ENCODE measurements around the gene UEVLD. TPM values are rescaled to one million over a fixed set of nuclear protein-coding genes. Genes with fewer than 3 reads are reported as not detected.

The UEVLD gene
- total RNA-seq: 15.4 and 21.2 TPM in 2 replicates

GRCh38 chr11:18588297-18589252 is at the start of gene UEVLD:
UEVLD (minus strand) TSS chr11:18588734; CDS start chr11:18588654, 80 bp downstream.

DNA sequence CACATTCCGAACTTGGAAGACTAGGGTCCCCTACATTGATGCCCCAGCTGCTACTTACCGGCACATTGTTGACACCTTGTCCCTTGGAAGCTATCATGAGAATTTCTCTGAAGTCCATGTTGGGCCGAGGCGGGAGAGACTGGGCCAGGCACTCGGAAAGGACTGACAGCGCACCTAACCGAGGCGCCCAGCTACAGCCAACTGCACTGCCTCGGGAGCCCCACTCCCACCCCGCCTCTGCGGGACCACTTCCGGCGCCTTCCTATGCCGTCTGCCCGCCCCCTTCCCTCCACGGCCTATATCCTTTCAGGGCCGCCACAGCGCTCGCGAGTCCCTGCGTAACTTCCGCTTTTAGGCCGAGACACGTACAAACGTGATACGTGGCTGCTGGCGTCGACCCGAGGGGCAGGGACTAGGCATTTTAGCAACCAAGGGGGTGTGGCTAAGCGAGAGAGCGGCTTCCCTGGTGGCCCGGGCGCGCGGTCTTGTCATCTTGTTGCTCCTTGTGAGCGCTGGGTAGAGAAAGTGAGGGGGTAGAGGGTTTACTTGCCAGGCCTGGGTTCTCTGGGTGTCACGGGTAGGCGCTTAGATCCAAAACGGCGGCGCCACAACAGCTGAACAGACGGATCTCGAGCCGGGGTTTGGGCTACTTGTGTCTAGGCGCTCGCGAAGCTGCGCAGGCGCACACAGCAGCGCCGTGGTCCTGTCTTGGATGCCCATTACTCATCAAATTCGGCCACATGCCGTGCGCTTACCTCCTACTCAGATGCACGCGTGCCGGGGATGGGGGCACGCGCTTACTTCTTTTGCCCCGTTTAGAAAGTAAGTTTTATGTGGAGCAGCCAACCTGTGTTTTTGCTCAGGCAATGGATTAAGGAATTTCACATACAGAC is 45.9 kb upstream of the UEVLD start, which contains the start of gene SPTY2D1:
TSS of gene SPTY2D1 (minus strand) at position 203 of the 893 bp plus-strand sequence. CDS start at position 118, 85 bp downstream.

DNA sequence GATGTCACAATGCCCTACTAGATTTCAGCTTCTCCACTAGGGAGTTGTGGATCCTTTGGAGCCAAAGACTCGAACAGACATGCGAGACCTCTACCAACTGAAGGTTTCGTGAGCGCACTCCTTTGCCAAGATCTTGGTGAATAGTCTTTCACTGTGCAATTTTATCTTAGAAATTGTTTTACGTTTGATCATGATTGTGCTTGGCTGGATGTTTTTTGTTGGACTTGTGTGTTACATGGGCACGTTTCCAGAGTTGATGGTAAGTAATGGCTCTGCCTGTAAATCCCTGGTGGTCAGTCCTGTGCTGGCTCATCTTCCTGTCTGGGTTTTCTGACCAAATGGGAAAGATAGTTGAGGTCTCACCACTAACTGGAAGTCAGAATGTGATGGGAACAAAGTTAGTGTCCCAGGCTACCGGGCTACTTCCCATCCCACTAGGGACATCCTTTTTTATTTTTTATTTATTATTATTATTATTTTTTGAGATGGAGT is 11.3 kb upstream of the UEVLD start, which contains the start of gene MISFA:
TSS of gene MISFA (plus strand) at position 51 of the 492 bp plus-strand sequence. CDS start at position 191, 140 bp downstream.

DNA sequence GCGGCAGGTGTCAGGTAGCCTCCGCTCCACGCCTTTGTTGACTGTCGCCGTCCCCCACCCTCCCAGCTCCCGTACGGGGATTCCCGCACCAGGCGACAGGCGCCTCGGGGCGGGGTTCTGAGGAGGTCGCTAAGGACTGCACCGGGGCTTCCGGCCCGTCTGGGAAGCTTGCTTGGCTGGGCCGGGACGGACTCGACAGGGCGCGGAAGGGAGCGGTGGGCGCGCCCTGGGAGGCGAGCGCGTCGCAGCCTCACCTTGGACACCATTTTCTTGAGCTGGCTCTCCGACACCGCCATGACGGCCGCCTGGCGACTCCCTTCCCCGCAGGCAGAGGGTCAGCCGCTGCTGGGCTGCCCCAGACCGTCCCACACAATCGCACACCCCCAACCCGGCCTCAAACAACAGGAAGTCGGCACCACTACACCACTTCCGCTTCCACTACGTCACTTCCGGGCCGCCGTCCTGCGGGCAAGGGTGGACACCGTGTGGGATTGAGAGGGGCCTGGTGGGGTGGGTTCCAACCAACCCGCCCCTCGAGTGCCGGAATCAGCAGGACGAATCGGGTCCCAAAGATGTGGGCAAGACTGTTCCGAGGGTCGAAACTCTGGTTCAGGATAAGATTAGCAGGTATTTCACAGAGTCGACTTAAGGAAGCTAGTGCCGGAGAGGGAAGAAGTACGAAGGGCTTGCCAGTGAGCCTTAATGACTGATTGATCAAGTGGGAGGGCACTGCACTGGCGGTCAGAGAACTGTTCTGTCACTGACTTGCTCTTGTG is 61.8 kb downstream of the UEVLD start, which contains the start of gene TSG101:
TSS of gene TSG101 (minus strand) at position 422 of the 776 bp plus-strand sequence. CDS start at position 296, 126 bp downstream.

Other genes with a start within 250 kb of the UEVLD start
- gene LDHA, start 194.2 kb downstream of the UEVLD start, total RNA-seq: 1,673 and 1,779 TPM in 2 replicates
- gene LDHC, start 176.4 kb downstream of the UEVLD start, total RNA-seq: not detected in 2 replicates
- gene LDHAL6A, start 132.9 kb downstream of the UEVLD start, total RNA-seq: not detected in 2 replicates
- gene TSG101, start 61.8 kb downstream of the UEVLD start, total RNA-seq: 73.8 and 104 TPM in 2 replicates
- 0.42 and 0.85 TPM in 2 replicates for gene MISFA, start 11.1 kb upstream of the UEVLD start, total RNA-seq
- gene SPTY2D1, start 45.6 kb upstream of the UEVLD start, total RNA-seq: 9.7 and 18.4 TPM in 2 replicates
- gene TMEM86A, start 110.0 kb upstream of the UEVLD start, total RNA-seq: 1.2 and 1.3 TPM in 2 replicates
- 0.21 TPM in 1 of 2 replicates, not detected in the other for gene IGSF22, start 137.5 kb upstream of the UEVLD start, total RNA-seq
- gene PTPN5, start 203.1 kb upstream of the UEVLD start, total RNA-seq: not detected in 2 replicates

All from airway epithelial cell (primary cell).